CD4-positive, alpha-beta T cell treated with Interleukin-6 at 100 ng/mL for 8 hours (primary cell): ENCODE data around the gene DTYMK.

Experiments
- DNase-seq: peaks from one replicate; pipeline ENCODE4 v3.0.0-alpha.2; 2020; ENCODE audit warnings: mixed read lengths, low spot score

DTYMK gene

DNA sequence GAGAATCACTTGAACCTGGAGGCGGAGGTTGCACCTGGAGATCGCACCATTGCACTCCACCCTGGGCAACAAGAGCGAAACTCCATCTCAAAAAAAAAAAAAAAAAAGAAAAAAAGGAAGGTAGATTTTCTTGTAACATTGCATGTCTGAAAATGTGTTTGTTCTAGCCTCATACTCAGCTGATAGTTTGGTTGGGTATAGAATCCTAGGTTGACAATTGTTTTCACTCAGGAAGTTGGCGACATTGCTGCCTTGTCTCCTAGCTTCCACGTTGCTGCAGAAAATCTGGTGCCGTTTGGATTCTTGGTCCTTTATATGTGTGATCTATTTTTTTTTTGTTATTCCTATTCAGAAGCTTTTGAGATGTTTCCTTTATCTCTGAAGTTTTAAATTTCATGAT lies 19.9 kb upstream of the DTYMK start:
- no peak for DNase-seq

DNA sequence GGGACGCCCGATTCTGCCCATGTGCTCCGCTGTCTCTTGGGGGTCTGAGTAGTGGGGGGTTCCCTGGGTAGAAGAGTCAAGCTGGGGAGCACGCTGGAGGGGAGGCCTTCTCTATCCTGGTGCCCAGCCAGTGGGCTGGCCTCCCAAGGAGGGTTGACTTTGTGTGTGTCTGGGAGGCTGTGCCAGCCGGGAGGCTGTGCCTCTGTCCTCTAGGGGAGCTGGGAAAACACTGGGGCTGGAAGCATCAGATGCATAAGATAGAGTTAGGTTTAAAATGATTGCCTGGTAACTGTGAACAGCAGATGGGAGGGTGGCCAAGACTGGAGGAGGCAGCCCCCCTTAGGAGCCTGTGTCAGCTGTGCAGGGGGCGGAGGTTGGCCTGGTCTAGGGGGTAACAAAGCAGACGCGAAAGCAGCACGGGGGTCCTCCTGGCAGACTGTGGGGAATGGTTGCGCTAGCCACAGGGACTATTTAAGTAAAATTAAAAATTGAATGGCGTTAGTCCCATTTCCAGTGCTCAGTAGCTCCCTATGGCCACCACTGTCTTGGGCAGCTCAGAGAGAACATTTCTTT lies 16.5 kb upstream of the DTYMK start:
- no peak for DNase-seq

DNA sequence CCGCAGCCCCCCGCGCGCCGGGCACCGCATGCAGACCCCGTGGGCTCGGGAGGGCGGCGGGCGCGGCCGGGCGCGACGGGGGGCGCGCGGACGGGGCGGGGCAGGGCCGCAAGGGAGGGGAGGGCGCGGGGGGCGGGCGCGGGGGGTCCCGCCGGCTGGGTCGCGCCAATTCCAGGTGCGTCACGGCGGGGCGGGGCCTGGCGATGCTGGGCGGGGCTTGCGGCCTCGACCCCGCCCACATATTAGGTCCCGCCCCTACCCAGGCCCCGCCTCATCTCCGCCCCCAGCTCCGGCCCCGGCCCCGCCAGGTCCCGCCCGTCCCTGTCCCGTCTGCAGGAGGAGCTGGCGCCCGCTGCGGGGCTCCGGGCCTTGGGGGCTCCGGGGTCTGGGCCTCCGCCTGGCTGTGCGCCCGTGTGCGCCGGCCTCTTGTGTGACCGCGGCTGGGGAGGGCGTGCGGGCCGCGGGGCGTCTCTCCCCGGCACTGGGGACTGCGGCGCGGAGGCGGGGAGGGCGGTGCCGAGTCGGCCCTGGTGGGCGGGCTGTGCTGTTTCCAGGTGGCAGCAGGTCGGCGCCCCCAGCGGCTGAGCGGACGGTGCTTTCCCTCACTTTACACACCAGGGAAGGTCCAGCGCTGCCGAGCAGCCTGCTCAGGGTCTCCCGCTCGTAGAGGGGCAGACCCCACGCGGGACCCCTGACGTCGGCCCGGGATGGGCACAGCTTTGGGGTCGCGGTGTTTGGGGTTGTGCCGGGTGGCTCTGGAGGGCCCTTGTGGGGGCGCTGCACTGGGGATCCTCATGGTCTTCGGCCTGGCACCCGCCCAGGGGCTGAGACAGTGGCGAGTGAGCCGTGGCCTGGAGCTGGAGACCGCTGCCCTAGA lies 15.8 kb upstream of the DTYMK start:
- DNase-seq: peak; percentile 87

DNA sequence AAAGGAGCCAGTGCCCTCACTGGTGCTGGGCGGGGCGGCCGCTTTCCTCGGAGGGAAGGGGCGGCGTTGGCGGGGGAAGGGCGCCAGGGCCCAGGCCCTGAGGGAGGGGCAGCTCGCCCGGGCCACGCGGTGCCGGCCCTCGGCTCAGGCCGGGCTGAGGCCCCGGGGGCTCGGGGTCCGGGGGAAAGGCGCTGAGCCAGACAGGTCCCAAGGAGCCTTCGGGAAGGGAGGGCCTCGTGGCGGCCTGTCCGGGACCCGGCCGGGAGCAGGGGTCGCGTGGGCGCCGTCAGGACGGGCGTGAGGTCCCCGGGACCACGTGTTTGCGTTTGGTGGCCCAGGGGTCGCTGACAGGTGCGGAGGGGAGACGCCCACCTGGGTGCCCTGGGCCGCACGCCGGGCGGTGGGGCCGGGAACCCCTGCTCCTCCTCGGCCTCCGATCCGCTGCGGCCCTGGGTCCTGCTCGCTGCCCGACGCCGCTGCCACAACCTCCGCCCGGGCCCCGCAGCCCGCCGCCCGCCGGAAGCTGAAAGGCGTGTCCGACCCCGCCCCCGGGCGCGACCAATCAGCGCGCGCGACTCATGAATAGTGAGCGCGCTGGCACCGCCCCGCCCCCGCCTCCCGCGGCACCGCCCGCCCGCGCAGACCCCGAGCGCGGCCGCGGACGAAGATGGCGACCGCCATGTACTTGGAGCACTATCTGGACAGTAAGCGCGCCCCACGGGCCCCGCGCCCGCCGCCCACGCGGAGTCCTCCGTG lies 15.0 kb upstream of the DTYMK start, which contains the start of gene ING5:
Gene ING5 (plus strand): TSS at position 641 of the 756 bp plus-strand sequence. CDS start 27 bp downstream, at position 668.
- peak; percentile 94 for DNase-seq

DNA sequence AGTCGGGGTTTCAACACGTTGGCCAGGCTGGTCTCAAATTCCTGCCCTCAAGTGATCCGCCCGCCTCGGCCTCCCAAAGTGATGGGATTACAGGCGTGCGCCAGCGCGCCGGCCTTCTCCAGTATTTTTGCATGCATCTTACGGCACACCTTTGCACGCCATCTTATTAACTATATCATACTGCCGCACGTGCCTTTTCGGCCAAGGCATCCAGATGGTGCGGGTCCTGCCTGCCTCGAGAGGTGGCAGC lies 14.5 kb upstream of the DTYMK start:
- DNase-seq: no peak

DNA sequence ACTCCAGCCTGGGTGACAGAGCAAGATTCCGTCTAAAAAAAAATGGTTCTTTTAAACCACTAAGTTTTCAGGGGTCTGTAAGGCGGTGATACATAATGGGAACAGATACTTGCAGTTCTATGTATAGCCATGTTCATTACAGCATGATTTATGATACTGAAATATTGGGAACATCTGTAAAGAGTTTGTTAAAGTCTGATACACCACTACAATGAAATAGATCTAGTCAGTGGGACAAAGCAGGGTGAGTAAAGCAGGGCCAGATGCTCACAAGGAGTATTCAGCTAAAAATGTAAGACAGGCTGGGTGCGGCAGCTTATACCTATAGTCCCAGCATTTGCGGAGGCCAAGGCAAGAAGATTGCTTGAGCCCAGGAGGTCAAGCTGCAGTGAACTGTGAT lies 9.0 kb upstream of the DTYMK start:
- DNase-seq: no peak

DNA sequence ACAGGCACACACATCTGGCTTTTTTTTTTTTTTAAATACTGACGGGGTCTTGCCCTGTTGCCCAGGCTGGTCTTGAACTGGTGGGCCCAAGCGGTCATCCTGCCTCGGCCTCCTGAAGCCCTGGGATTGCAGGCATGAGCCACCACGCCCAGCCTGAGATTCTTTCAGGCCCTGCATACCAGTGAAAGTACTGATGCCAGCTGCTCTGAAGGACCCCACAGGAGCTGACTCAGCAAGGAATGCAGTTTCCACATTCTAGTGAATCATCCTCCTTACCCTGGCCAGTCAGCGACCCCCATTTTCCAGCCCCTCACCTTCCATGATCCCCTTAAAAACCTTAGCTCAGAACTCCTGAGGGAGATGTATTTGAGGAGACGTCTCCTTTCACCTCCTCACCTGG lies 5.8 kb upstream of the DTYMK start:
- no peak for DNase-seq

DNA sequence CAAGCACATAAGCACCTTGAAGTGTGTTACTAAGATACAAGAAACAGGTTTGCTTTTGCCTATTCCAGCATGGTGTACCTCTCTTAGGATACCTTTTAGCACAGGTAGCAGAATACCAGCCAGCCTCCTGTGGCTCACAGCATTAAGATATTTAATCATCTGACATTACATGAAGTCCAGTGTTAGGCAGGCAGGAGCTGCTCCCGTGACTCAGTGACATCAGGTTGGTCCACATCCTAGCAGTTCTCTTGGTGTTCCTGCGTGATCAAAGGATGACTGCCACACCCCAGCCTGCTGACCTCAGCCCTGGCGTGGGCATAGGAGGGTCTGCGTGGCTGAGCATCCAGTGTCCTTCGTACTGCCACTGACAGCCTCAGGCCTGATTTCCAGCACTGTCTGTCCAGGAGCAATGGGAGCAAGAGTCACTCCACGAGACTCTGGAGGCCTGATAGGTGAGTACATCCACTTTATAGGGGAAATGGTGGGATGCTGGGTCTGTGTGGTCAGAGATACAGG lies 3.6 kb upstream of the DTYMK start:
- DNase-seq: no peak

DNA sequence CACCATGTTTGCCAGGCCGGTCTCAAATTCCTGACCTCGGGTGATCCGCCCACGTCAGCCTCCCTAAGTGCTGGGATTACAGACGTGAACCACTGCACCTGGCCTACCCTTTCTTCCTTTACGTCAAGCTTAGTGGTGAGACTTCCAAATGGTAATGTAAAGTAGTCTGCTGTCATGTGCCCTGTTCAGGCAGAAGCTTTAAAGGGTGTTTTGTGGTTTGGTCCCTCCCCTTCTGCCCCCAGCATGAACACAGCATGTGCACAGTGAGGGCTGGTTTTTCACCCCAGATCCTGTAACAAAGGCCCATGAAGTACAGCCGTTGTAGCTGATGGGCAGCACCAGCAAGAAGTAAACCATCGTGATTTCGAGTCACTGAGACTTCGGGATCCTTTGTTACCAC lies 2.7 kb upstream of the DTYMK start:
- DNase-seq: peak; percentile 15

DNA sequence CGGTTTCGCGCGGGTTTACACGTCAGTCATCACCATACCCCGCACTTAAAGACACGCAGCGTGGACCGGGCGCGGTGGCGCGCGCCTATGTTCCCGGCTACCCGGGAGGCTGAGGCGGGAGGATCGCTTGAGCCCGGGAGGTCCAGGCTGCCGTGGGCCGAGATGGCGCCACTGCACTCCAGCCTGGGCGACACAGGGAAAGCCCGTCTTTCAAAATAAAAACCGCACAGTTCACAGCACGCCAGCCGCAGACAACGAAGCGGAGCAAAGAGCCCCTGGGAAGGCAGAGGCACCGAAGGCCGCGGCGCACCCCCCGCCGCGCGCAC lies 328 bp downstream of the DTYMK start:
- DNase-seq: no peak

DNA sequence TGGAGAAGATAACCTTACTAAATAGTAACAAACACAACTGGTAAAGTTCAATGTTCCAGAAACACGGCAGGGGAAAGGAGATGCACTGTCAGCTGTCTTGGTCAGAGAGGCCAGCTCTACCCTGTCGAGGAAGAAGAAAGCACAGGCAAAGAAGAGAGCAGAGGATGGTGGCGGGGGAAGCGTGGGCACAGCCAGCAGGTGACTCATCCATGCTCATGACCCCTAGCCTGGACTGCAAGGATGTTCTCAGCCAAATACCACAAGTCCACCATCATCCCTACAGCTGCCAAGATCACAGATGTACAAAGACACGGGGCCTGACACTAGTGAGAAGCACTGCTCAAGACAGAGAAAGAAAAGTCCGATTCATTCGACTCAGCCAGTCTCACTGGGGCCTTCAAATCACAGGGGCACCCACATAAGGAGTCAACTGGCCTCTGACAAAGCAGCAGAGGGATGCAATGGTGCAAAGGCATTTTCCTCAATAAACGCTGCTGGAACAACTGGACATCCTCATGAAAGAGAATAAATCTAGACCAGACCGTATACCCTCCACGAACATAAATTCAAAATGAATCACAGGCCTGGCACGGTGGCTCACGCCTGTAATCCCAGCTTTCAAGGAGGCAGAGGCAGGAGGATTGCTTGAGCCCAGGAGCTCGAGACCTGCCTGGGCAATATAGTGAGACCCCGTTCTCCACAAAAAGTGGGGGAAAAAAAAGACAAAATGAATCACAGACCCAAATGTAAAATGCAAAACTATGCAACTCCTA lies 5.6 kb downstream of the DTYMK start:
- no peak for DNase-seq

DNA sequence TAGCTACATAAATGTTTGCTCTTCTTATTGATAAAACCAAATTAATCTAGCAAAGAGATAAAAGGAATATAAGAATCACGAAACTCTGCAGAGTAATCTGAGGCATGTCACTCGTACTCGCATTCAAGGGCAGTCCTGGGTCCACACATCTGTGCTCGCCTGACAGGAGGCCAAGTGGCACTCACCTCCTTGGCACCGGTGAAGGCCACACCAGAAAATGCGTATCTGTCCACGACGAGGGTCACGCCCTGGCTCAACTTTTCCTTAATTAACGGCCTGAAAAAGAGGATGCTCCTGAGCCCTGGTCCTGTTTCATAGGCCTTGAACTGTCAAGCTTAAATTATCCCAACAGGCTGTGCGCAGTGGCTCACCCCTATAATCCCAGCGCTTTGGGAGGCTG lies 6.6 kb downstream of the DTYMK start:
- DNase-seq: no peak

DNA sequence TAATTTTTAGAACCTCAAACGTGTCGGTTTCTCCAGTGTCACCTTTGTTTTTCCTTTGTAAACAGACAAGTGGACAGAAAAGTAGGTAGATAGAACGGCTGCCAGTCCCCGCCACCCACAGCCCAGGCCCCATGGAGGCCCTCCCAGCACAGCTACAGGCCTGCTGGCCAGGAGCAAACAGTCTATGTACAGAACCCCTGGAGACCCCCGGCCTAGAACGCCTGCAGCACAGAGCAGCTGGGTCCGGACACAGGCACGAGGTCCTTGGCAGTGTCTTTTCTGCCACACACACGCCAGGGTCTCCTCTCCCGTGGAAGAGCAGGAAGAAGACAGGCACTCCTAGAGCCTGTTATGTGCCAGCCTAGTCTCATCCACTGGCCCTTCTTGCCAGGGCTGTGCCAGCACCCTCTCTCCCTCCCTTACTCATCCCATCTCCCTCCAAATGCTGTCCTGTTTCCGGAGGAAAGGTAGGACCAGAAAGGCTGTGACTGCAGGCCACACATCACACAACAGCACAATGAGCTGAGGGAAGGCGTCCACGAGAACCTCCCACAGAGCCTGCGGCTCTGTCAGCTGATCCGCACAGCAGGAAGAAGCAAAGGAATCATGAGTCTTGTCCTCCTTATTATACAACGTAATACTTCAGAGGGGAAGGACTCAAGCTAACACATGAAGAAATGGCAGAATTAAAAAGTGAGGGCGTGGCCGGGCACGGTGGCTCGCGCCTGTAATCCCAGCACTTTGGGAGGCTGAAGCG lies 7.7 kb downstream of the DTYMK start:
- DNase-seq: no peak

DNA sequence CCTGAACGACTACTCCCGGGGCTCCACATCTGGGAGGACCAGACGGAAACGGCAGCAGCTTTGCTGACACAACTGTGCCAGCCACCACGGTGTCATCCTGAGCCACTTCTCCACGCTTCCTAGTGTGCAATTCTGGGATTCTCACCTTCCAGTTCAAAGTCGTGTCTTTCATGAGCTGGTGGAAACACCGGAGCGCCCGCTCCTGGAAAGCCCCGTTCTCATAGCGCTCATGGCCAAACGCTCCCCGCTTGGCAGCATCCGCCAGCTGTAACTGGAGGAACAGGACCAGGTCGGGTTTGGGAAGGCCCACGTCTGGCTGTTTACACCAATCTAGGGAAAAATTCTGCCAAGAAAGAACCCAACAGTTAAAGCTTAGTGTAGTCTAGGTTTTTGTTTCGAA lies 8.3 kb downstream of the DTYMK start:
- no peak for DNase-seq

DNA sequence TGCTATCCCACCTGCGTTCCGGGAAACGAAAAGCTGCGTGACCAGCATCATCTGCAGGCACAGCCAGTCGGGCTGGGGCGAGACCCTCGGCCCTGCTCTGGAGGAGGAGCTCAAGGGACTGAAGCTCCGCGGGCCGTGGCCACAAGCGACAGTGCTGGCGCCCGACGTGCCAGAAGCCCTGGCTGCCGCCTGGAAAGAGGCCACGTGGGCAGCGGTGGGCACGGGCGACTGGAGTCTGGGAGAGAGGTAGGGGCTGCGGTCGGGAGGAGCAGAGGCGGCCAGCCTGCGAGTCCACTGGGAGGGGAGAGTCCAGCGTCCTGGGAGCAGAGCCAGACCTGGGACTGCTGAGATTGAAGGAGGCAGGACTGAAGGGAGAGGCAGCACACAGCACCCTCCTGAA lies 9.2 kb downstream of the DTYMK start:
- no peak for DNase-seq

DNA sequence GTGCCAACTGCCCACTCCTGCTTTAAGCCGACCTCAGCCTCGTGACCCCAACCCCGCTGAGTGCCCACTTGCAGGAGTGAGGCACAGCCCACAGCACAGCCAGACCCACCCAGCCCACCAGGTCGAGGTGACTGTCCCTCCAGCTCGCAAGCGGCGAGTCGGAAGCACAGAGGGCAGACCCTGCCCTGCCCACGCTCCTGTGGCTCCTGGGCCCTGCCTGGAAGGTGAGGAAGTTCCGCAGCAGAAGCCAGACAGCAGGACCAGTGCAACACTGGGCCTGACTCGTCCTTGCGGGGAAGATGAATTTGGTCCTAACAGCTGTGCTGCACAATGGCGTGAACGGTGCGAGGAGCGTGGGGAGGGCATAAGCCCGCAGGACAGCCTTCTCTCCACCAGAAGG lies 9.9 kb downstream of the DTYMK start:
- no peak for DNase-seq

DNA sequence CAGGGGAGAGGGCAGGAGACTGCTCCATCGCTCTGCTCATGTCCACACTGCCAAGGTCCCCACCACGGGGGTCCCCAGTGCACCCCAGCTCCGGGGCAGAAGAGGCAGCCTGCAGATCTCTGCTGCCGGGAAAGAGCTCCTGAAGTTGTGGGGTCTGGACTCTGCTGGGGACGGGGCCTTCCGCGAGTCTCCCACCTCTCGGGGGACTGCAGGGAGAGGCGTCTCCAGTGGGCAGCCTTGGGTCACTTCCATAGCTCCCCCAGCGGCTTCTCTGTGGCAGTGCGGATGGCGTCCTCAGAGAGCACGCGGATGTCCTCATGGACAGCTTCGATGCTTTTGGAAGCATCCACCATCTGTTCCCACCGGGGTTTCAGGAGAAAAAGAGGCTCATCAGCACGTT lies 10.7 kb downstream of the DTYMK start:
- no peak for DNase-seq

DNA sequence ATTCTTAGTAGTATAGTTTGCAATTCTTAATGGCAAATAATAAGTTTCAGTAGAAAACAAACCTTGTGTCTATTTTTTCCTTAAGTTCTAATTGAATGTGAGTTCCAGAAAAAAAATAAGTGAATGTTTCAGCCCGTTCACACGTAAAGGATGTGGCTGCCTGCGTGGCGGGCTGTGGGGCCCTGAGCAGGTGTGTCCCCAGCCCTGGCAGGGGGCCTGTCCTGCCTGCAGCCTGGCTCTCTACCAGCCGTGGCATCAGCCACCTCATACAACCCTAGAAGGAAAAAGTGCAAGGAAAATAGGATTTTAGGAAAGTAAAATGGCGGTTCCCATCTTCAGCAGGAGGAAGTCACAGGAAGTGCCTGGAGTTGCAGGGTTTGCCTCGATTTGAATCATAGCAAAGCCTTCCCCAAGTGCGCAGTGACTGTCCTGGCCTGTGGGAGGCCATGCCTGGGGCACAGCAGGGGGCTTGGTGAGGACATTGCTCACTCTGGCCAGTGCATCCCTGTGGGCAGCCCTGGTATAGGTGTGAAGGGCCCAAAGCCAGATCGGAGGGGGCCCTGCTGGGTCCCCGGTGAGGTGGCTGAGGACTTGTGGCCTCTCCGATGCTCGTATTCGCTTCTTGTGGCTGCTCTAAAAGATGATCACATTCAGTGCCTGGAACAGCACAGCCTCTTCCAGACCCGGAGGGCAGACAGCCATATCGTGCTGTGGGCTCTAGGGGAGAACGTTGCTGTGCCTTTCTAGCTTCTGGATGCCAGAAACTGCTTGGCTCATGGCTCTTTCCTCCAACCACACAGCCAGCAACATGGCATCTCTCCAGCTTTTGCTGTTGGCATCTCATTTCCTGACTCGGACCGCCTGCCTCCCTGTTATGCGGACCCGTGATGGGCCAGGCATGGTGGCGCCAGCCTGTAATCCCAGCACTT lies 12.6 kb downstream of the DTYMK start:
- DNase-seq: no peak

DNA sequence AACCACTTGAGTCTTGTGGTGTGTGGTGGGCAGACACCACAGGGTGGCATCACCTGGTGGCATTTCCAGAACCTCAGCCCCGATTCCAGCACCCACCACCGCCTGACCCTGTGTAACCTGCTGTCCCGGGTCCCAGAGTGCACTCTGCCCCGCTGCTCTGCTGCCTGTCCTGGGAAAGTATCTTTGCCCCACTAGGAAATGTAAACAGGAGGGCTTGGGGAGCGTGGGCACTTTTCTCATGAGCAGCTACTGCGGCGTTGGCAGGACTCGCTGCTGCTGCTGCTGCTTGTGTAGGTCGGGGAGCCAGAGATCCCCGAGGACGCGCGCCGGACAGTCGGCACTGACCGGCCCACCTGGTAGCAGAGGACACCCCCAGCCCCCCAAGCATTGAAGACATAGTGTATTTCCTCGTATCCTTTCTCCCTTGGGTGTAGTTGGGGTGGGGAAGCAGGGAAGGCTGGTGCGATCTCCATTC lies 13.4 kb downstream of the DTYMK start:
- DNase-seq: no peak
